ENCODE measurements around the gene LHFPL3. TPM values are rescaled to one million over a fixed set of nuclear protein-coding genes. Genes with fewer than 3 reads are reported as not detected.

LHFPL3 gene
- total and polyA plus RNA-seq, 2 experiments from 2014 or later: 0.24 TPM; not detected in 1

DNA sequence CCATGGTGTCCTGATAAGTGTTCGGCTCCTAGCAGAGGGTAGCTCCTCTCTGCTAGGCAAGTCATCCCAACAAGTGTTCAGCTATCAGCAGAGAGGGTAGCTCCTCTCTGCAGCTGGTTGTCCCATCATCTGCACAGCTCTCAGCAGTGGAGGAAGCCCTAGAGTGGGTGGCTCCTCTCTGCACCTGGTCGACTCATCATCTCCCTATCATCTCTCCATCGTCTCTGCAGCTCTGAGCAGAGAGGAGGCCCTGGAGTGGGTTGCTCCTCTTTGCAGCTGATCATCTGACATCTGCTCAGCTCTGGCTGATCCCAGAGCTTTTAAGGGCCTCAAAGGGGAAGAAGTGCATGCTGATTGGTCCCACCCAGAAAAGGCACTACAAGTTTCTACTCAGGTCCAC is 485.7 kb downstream of the LHFPL3 start:
- Mint-ChIP-seq H3K4me3 (no peak overlapping the region), H3K27ac (no peak overlapping the region), H3K36me3 (ENCODE audit: low read depth) (no peaks in the 10 kb centered on the region), H3K9me3 (no peaks in the 10 kb centered on the region), H3K27me3 (ENCODE audit: insufficient read depth, low read depth, poor library complexity) (peaks cover 4% of the 10 kb centered on the region), H3K4me1 (peaks cover 19% of the 10 kb centered on the region)
- Histone ChIP-seq H3K4me2 (no peak overlapping the region), H3K9me2 (ENCODE audit: insufficient read depth) (0 out of 2 replicates have a peak, but pooled peaks cover 2% of the 10 kb centered on the region), H2AFZ (no peak overlapping the region), H3K36me3 (ENCODE audit: insufficient read depth) (no peaks in the 10 kb centered on the region), H3K27me3 (ENCODE audit: insufficient read depth) (no peaks in the 10 kb centered on the region), H3K4me3 (no peak overlapping the region), H4K20me1 (replicated peaks; ENCODE audit: insufficient read depth) (no peaks in the 10 kb centered on the region), H3K79me2 (replicated peaks; ENCODE audit: insufficient read depth) (no peaks in the 10 kb centered on the region), H3K27ac (ENCODE audit: low read depth) (no peak overlapping the region), H3K4me1 (ENCODE audit: insufficient read depth) (peaks cover 19% of the 10 kb centered on the region), H3F3A (replicated peaks; ENCODE audit: low read depth) (no peaks in the 10 kb centered on the region)
- no peak for DNase-seq (ENCODE audit: low spot score)
- TF ChIP-seq CREB1 (CRISPR knock-in tag; IDR thresholded peaks at IDR 0.05; ENCODE audit: low read depth): no peak
- TF ChIP-seq, protein P1, sequence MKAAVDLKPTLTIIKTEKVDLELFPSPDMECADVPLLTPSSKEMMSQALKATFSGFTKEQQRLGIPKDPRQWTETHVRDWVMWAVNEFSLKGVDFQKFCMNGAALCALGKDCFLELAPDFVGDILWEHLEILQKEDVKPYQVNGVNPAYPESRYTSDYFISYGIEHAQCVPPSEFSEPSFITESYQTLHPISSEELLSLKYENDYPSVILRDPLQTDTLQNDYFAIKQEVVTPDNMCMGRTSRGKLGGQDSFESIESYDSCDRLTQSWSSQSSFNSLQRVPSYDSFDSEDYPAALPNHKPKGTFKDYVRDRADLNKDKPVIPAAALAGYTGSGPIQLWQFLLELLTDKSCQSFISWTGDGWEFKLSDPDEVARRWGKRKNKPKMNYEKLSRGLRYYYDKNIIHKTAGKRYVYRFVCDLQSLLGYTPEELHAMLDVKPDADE (IDR thresholded peaks at IDR 0.05): no peak
- no peak for TF ChIP-seq ZNF114 (CRISPR knock-in tag; IDR thresholded peaks at IDR 0.05)
- no peak for TF ChIP-seq JUNB (IDR thresholded peaks at IDR 0.05; ENCODE audit: unreplicated experiment)
- no peak for TF ChIP-seq POLR2AphosphoS5 (IDR thresholded peaks at IDR 0.05; ENCODE audit: low read depth)
- TF ChIP-seq ZNF331 (CRISPR knock-in tag; IDR thresholded peaks at IDR 0.05; ENCODE audit: low read depth): no peak
- TF ChIP-seq, protein P2, sequence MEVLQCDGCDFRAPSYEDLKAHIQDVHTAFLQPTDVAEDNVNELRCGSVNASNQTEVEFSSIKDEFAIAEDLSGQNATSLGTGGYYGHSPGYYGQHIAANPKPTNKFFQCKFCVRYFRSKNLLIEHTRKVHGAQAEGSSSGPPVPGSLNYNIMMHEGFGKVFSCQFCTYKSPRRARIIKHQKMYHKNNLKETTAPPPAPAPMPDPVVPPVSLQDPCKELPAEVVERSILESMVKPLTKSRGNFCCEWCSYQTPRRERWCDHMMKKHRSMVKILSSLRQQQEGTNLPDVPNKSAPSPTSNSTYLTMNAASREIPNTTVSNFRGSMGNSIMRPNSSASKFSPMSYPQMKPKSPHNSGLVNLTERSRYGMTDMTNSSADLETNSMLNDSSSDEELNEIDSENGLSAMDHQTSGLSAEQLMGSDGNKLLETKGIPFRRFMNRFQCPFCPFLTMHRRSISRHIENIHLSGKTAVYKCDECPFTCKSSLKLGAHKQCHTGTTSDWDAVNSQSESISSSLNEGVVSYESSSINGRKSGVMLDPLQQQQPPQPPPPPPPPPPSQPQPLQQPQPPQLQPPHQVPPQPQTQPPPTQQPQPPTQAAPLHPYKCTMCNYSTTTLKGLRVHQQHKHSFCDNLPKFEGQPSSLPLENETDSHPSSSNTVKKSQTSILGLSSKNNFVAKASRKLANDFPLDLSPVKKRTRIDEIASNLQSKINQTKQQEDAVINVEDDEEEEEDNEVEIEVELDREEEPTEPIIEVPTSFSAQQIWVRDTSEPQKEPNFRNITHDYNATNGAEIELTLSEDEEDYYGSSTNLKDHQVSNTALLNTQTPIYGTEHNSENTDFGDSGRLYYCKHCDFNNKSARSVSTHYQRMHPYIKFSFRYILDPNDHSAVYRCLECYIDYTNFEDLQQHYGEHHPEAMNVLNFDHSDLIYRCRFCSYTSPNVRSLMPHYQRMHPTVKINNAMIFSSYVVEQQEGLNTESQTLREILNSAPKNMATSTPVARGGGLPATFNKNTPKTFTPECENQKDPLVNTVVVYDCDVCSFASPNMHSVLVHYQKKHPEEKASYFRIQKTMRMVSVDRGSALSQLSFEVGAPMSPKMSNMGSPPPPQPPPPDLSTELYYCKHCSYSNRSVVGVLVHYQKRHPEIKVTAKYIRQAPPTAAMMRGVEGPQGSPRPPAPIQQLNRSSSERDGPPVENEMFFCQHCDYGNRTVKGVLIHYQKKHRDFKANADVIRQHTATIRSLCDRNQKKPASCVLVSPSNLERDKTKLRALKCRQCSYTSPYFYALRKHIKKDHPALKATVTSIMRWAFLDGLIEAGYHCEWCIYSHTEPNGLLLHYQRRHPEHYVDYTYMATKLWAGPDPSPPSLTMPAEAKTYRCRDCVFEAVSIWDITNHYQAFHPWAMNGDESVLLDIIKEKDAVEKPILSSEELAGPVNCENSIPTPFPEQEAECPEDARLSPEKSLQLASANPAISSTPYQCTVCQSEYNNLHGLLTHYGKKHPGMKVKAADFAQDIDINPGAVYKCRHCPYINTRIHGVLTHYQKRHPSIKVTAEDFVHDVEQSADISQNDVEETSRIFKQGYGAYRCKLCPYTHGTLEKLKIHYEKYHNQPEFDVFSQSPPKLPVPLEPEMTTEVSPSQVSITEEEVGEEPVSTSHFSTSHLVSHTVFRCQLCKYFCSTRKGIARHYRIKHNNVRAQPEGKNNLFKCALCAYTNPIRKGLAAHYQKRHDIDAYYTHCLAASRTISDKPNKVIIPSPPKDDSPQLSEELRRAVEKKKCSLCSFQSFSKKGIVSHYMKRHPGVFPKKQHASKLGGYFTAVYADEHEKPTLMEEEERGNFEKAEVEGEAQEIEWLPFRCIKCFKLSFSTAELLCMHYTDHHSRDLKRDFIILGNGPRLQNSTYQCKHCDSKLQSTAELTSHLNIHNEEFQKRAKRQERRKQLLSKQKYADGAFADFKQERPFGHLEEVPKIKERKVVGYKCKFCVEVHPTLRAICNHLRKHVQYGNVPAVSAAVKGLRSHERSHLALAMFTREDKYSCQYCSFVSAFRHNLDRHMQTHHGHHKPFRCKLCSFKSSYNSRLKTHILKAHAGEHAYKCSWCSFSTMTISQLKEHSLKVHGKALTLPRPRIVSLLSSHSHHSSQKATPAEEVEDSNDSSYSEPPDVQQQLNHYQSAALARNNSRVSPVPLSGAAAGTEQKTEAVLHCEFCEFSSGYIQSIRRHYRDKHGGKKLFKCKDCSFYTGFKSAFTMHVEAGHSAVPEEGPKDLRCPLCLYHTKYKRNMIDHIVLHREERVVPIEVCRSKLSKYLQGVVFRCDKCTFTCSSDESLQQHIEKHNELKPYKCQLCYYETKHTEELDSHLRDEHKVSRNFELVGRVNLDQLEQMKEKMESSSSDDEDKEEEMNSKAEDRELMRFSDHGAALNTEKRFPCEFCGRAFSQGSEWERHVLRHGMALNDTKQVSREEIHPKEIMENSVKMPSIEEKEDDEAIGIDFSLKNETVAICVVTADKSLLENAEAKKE (CRISPR knock-in tag; IDR thresholded peaks at IDR 0.05): no peak
- TF ChIP-seq, protein P3, sequence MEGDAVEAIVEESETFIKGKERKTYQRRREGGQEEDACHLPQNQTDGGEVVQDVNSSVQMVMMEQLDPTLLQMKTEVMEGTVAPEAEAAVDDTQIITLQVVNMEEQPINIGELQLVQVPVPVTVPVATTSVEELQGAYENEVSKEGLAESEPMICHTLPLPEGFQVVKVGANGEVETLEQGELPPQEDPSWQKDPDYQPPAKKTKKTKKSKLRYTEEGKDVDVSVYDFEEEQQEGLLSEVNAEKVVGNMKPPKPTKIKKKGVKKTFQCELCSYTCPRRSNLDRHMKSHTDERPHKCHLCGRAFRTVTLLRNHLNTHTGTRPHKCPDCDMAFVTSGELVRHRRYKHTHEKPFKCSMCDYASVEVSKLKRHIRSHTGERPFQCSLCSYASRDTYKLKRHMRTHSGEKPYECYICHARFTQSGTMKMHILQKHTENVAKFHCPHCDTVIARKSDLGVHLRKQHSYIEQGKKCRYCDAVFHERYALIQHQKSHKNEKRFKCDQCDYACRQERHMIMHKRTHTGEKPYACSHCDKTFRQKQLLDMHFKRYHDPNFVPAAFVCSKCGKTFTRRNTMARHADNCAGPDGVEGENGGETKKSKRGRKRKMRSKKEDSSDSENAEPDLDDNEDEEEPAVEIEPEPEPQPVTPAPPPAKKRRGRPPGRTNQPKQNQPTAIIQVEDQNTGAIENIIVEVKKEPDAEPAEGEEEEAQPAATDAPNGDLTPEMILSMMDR (conservative IDR thresholded peaks at IDR 0.05; ENCODE audit: low read depth in 2 of 2): no peak
- no peak for TF ChIP-seq NANOG (IDR thresholded peaks at IDR 0.05; ENCODE audit: borderline replicate concordance)
- TF ChIP-seq EZH2 (IDR thresholded peaks at IDR 0.05; ENCODE audit: low read depth, unreplicated experiment): no peak
- TF ChIP-seq, protein P4, sequence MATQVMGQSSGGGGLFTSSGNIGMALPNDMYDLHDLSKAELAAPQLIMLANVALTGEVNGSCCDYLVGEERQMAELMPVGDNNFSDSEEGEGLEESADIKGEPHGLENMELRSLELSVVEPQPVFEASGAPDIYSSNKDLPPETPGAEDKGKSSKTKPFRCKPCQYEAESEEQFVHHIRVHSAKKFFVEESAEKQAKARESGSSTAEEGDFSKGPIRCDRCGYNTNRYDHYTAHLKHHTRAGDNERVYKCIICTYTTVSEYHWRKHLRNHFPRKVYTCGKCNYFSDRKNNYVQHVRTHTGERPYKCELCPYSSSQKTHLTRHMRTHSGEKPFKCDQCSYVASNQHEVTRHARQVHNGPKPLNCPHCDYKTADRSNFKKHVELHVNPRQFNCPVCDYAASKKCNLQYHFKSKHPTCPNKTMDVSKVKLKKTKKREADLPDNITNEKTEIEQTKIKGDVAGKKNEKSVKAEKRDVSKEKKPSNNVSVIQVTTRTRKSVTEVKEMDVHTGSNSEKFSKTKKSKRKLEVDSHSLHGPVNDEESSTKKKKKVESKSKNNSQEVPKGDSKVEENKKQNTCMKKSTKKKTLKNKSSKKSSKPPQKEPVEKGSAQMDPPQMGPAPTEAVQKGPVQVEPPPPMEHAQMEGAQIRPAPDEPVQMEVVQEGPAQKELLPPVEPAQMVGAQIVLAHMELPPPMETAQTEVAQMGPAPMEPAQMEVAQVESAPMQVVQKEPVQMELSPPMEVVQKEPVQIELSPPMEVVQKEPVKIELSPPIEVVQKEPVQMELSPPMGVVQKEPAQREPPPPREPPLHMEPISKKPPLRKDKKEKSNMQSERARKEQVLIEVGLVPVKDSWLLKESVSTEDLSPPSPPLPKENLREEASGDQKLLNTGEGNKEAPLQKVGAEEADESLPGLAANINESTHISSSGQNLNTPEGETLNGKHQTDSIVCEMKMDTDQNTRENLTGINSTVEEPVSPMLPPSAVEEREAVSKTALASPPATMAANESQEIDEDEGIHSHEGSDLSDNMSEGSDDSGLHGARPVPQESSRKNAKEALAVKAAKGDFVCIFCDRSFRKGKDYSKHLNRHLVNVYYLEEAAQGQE (IDR thresholded peaks at IDR 0.05; ENCODE audit: unreplicated experiment): no peak
- no peak for TF ChIP-seq STAT1 (IDR thresholded peaks at IDR 0.05; ENCODE audit: unreplicated experiment)
- TF ChIP-seq EZH2phosphoT487 (IDR thresholded peaks at IDR 0.05; ENCODE audit: unreplicated experiment): no peak
- no peak for ATAC-seq
